Loucy (cell line): Measurements from ENCODE around the gene EAPP.

Experiments used
- CTCF ChIP-seq: fragments of 200-600 bp; sonication (generic); conservative IDR thresholded peaks from 2 replicates; pipeline ENCODE4 v1.5.1; 2014; ENCODE audit warnings: mild to moderate bottlenecking, antibody characterized with exemption, low read length
- EZH2phosphoT487 ChIP-seq: fragments of 200-600 bp; IDR thresholded peaks from 2 replicates; pipeline ENCODE4 v1.6.1; 2018; ENCODE audit warnings: antibody characterized with exemption, mild to moderate bottlenecking, moderate library complexity, borderline replicate concordance

GRCh38 chr14:34496679-34497513, 42.6 kb downstream of the EAPP start:
- TF ChIP-seq CTCF (no peak), EZH2phosphoT487 (no peak)
